B cell (primary cell): ENCODE results near the gene CUBN. TPM values are rescaled to one million over a fixed set of nuclear protein-coding genes. Genes with fewer than 3 reads are reported as not detected.

ENCODE experiments used
- ATAC-seq: fragments of 200-7000 bp; cut with Tn5 transposase; one replicate; pipeline ENCODE4 v1.10.0; 2021; ENCODE audit warnings: low read depth, mild to moderate bottlenecking, moderate number of reproducible peaks, moderate library complexity
- CTCF ChIA-PET: fragments of 350-600 bp; sonication (Branson Sonifier 250); formaldehyde crosslinking; loops from one replicate; lab custom pipeline; 2021; ENCODE audit warnings: antibody characterized with exemption, inconsistent platforms; lab: Charles Lee
- POLR2A ChIA-PET: fragments of 350-600 bp; sonication (Branson Sonifier 250); formaldehyde crosslinking; loops from one replicate; lab custom pipeline; 2021; ENCODE audit warnings: antibody characterized with exemption; lab: Charles Lee
- DNase-seq: peaks from one replicate; pipeline ENCODE4 v3.0.0; 2013
- H2AFZ ChIP-seq: 2 replicates; pipeline ENCODE4 v1.6.1; 2012; ENCODE audit warnings: mild to moderate bottlenecking, low read depth, low read length; ENCODE audit not compliant: insufficient read depth, poor library complexity, severe bottlenecking
- H3K27ac ChIP-seq, 2 donors: 1 replicate in 1 of 2; 2 replicates in 1 of 2; pipeline ENCODE4 v1.5.1; 2012 to 2013; ENCODE audit warnings: low read length in 2 of 2, mild to moderate bottlenecking in 2 of 2, moderate library complexity in 1 of 2
- H3K27me3 ChIP-seq, 4 experiments: fragments of 200-600 bp in 1 of 4; sonication (generic) in 1 of 4; replicated peaks in 1 of 4; 1 replicate in 2 of 4; 2 replicates in 2 of 4; pipeline versions ENCODE4 v1.6.1 to v1.7.0; 2013 to 2016; ENCODE audit warnings: low read length in 3 of 4, mild to moderate bottlenecking in 2 of 4, mixed read lengths in 1 of 4, moderate library complexity in 1 of 4; ENCODE audit not compliant: insufficient read depth in 4 of 4, control insufficient read depth in 3 of 4; ENCODE audit errors: control extremely low read depth in 1 of 4
- H3K36me3 ChIP-seq, 2 experiments: replicated peaks in 1 of 2; 1 replicate in 1 of 2; 2 replicates in 1 of 2; pipeline versions ENCODE4 v1.6.1 to v1.7.1; 2013; ENCODE audit warnings: low read length in 1 of 2; ENCODE audit not compliant: insufficient read depth in 2 of 2, control insufficient read depth in 1 of 2; ENCODE audit errors: control extremely low read depth in 1 of 2, extremely low read depth in 1 of 2
- H3K4me1 ChIP-seq, 2 donors: fragments of 200-600 bp in 1 of 2; sonication (generic) in 1 of 2; 1 replicate in 1 of 2; 2 replicates in 1 of 2; pipeline versions ENCODE4 v1.5.1 to v1.6.1; 2013 to 2017; ENCODE audit warnings: low read length in 2 of 2; ENCODE audit not compliant: control insufficient read depth in 2 of 2, insufficient read depth in 2 of 2
- H3K4me2 ChIP-seq: replicated peaks from 2 replicates; pipeline ENCODE3; 2012; ENCODE audit warnings: mild to moderate bottlenecking, low read depth, low read length; ENCODE audit not compliant: poor library complexity, severe bottlenecking
- H3K4me3 ChIP-seq, 5 experiments: fragments of 200-600 bp in 1 of 5; sonication (generic) in 1 of 5; 1 replicate in 3 of 5; 2 replicates in 2 of 5; pipeline versions ENCODE4 v1.5.1 to v1.7.0; 2011 to 2016; ENCODE audit warnings: low read length in 4 of 5, mild to moderate bottlenecking in 4 of 5, low read depth in 2 of 5, control low read depth in 1 of 5, moderate library complexity in 1 of 5; ENCODE audit not compliant: insufficient read depth in 1 of 5; ENCODE audit errors: control extremely low read depth in 1 of 5, extremely low read depth in 1 of 5
- H3K79me2 ChIP-seq: fragments of 200-600 bp; sonication (generic); one replicate; pipeline ENCODE4 v1.6.0; 2016; ENCODE audit warnings: low read length; ENCODE audit not compliant: control insufficient read depth, insufficient read depth
- H3K9ac ChIP-seq: fragments of 200-600 bp; sonication (generic); 2 replicates; pipeline ENCODE4 v1.6.1; 2017; ENCODE audit warnings: mild to moderate bottlenecking, low read length, moderate library complexity
- H3K9me3 ChIP-seq, 3 donors: one replicate each; pipeline versions ENCODE4 v1.6.1 to v1.7.1; 2013; ENCODE audit warnings: low read length in 2 of 3; ENCODE audit not compliant: control insufficient read depth in 2 of 3, insufficient read depth in 1 of 3; ENCODE audit errors: control extremely low read depth in 1 of 3
- H4K20me1 ChIP-seq: 2 replicates; pipeline ENCODE4 v1.6.0; 2012; ENCODE audit warnings: mild to moderate bottlenecking, low read length; ENCODE audit not compliant: insufficient read depth, control insufficient read depth, poor library complexity, severe bottlenecking
- H3K27ac Mint-ChIP-seq: one replicate; pipeline ENCODE4 v1.8.0; 2021; ENCODE audit warnings: mixed read lengths
- H3K27me3 Mint-ChIP-seq: one replicate; pipeline ENCODE4 v1.8.0; 2021; ENCODE audit warnings: mixed read lengths
- H3K4me1 Mint-ChIP-seq: one replicate; pipeline ENCODE4 v1.8.0; 2021; ENCODE audit warnings: mixed read lengths
- H3K4me3 Mint-ChIP-seq: one replicate; pipeline ENCODE4 v1.8.0; 2021; ENCODE audit warnings: mixed read lengths
- H3K9me3 Mint-ChIP-seq: one replicate; pipeline ENCODE4 v1.8.0; 2022; ENCODE audit warnings: mixed read lengths; ENCODE audit not compliant: insufficient read depth
- EZH2 ChIP-seq: IDR thresholded peaks from 2 replicates; pipeline ENCODE4 v1.6.1; 2012; ENCODE audit warnings: borderline replicate concordance, low read depth, mild to moderate bottlenecking, moderate library complexity, low read length; ENCODE audit not compliant: insufficient read depth, poor library complexity, severe bottlenecking
- whole genome bisulfite sequencing: methylation state at CpG from one replicate; pipeline ENCODE4 v1.1.5; 2013; ENCODE audit warnings: missing lambda C conversion rate; ENCODE audit not compliant: insufficient coverage; 5-methylcytosine and 5-hydroxymethylcytosine counted together
- intact Hi-C: fragments of 100-400 bp; cut with micrococcal nuclease; formaldehyde crosslinking; loops from one replicate; pipeline ENCODE4 v1.10.0; 2022
- polyA plus RNA-seq: library from polyadenylated mRNA; depleted of rRNA; stranded (reverse); fragments of >200 nt; gene quantifications from 2 replicates; pipeline ENCODE4 v1.2.3, GENCODE V29; 2012
- total RNA-seq, 2 donors: library from RNA; stranded (reverse); fragments of 120-200 nt in 1 of 2; gene quantifications; 1 replicate in 1 of 2; 2 replicates in 1 of 2; pipeline versions ENCODE4 v1.2.3 to v1.2.4, GENCODE V29; 2013 to 2022
- TF ChIP-seq, protein P1 (sequence below): fragments of 200-600 bp; IDR thresholded peaks from one replicate; pipeline ENCODE4 v1.8.0; 2022; ENCODE audit warnings: antibody characterized with exemption, mild to moderate bottlenecking

CUBN gene
- total and polyA plus RNA-seq, 2 donors (not counting 1 experiment from before 2014, with no cell fraction given), result 4.2 to 5.7 TPM

DNA sequence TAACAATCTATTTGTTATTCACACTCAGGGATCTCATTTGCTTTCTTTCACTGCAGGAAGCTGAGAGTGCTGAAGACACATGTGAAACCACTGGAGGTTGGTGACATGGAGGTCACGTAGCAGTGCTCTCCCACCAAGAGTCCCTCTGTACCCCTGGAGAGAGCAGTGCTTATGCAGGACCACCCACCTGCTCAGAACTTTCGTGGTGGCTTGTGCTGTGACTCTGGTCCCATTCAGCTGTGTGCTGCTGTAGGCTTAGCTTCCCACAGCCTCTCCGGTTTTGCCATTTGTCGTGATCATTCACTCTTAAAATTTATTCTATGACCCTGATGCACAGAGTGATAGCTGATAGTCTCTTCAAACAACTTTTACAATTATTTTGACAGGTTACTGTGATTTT is 216.3 kb downstream of the CUBN start:
- Histone ChIP-seq H3K4me3 (no peak overlapping the region), H3K4me2 (no peak overlapping the region), H3K36me3 (no peaks in the 10 kb centered on the region), H3K27ac (no peak overlapping the region), H4K20me1 (no peaks in the 10 kb centered on the region), H3K27me3 (no peaks in the 10 kb centered on the region), H3K79me2 (no peaks in the 10 kb centered on the region), H3K9me3 (no peaks in the 10 kb centered on the region), H3K9ac (no peak overlapping the region), H3K4me1 (peaks cover 6 to 10% of the 10 kb centered on the region in 2 donors), H2AFZ (no peak overlapping the region)
- TF ChIP-seq EZH2, result no peak
- TF ChIP-seq, protein P1, sequence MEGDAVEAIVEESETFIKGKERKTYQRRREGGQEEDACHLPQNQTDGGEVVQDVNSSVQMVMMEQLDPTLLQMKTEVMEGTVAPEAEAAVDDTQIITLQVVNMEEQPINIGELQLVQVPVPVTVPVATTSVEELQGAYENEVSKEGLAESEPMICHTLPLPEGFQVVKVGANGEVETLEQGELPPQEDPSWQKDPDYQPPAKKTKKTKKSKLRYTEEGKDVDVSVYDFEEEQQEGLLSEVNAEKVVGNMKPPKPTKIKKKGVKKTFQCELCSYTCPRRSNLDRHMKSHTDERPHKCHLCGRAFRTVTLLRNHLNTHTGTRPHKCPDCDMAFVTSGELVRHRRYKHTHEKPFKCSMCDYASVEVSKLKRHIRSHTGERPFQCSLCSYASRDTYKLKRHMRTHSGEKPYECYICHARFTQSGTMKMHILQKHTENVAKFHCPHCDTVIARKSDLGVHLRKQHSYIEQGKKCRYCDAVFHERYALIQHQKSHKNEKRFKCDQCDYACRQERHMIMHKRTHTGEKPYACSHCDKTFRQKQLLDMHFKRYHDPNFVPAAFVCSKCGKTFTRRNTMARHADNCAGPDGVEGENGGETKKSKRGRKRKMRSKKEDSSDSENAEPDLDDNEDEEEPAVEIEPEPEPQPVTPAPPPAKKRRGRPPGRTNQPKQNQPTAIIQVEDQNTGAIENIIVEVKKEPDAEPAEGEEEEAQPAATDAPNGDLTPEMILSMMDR, result no peak
- Mint-ChIP-seq H3K4me3 (no peak overlapping the region), H3K27me3 (no peaks in the 10 kb centered on the region), H3K27ac (no peak overlapping the region), H3K4me1 (peaks cover 13% of the 10 kb centered on the region), H3K9me3 (no peaks in the 10 kb centered on the region)
- ChIA-PET POLR2A (no interaction called here), CTCF (no interaction called here)
- DNase-seq (no peak), ATAC-seq (no peak)
- WGBS, result 72% methylated on average over 2 of the region's 4 CpGs
- intact Hi-C loops, result no loop called here

DNA sequence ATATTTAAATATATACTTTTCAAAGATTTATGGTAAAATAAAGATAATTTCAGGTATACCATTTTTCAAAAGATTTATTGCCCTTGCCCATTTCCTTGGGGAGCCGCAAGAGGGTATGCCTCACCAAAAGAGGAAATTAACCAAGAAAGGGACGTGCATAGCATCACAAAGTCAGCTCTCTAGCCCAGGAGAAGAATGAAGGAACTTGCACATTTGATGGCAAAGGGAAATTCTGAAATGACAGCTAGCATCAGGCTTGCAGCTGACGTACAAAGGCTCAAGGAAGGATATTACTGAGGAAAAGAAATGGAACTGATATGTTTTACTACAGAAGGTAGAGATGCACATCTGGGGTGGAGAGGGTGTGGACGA is 218.8 kb downstream of the CUBN start:
- no peak for DNase-seq
- intact Hi-C loops, result no loop called here

More for the DNA sequence above, 218.8 kb downstream of the CUBN start:
- Histone ChIP-seq H3K27ac (no peak overlapping the region), H3K4me2 (no peak overlapping the region), H3K79me2 (no peaks in the 10 kb centered on the region), H3K4me3 (no peak overlapping the region), H4K20me1 (no peaks in the 10 kb centered on the region), H3K36me3 (no peaks in the 10 kb centered on the region), H3K27me3 (no peaks in the 10 kb centered on the region), H3K9me3 (no peaks in the 10 kb centered on the region), H3K4me1 (peaks cover 6 to 10% of the 10 kb centered on the region in 2 donors), H3K9ac (no peak overlapping the region), H2AFZ (no peak overlapping the region)
- ChIA-PET CTCF (no interaction called here), POLR2A (no interaction called here)
- Mint-ChIP-seq H3K4me3 (no peak overlapping the region), H3K4me1 (peaks cover 13% of the 10 kb centered on the region), H3K9me3 (no peaks in the 10 kb centered on the region), H3K27me3 (no peaks in the 10 kb centered on the region), H3K27ac (no peak overlapping the region)
- TF ChIP-seq, protein P1, result no peak
- no peak for TF ChIP-seq EZH2
- 6% methylated on average over 3 of the region's 4 CpGs for WGBS
- ATAC-seq, result no peak
